ENCODE results near the gene TSPEAR.
A peak's percentile ranks its signal among the peaks of the same experiment; 100 is the strongest.

TSPEAR gene

DNA sequence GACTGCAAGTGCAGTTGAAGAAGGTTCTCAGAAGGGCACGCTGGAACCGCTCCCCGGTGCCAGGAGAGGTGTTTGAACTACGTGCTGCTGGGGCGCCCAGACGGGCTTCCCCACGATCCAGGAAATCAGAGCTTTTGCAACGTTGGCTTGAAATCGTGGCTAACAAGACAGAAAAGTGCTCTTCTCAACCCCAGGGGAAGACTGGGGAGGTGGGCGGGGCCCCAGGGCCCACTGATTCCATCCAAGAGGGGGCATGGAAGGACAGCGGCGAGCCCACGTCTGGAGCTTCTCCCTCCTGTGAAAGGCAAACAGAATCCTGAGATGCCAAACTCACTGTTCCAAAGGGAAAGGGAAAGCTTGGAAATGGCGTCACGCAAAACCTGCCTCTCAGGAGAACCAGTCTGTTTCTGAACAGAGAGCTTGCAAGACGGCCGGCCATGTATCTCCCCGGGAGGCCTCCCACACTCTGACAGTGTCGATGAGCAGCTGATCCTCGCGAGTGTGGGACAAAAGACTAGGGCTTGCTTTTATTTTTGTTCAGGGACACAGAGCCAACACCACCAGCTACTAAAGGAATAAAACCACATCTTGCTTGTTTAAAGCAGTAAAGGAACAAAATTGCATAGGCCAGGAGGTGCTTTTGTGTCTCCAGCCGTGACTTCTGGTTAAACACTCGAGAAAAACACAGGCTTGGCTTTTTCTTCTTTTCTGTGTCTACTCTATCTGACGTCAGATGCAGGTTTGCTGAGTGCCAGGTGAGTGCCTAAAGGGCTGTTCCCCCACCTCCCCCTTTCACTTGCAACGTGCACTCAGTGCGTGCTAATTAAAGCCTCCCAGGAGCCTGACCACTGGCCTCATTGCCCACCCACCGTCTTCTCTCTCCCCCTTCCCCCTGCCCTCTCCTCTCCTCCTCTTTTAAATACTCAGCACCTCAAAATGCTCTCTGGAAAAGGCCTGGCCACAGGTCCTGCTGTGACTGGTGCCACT is 214.5 kb downstream of the TSPEAR start:
- DNase-seq, result no peak

DNA sequence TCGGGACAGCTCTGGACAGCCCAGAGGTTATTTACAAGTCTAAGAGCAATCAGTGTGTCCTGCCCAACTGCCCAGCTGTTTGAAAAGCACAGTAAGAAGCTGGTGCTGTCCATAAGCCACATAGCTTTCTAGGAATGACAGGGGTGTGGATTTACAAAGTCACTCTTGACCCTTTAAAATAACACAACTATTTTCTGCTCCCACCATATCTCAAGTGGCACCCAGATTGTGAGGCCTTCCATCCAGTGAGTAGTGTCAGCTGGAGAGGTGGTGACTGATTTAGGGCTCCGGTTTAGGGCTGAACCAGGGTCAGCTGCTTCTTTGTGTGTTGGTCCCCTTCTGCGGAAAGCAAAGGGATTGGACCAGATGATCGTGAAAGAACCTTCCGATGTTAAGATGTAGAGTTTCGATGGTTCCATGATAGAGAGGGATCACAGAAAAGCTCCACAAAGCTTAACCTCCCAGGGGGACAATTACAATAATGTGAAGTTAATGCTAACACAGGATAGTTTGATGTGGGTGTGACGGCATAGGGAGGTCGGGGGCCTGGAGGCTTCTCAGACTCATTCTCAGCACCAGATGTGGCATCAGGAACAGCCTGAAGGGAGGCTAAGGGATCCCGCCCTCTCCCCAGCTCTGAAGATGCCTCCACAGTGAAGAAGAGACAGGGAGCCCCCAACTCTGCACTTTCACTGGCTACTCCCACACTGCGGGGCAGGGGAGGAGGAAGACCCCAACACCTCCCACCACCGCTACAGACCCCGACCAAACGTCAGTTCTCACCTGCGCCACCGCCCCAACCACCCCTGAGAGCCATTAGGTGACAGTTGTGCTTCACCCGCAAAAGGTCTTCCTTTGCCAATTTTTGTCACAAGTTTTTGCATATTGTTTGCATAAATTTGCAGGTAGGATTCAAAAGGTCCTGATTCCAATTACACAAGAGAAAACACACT is 215.5 kb downstream of the TSPEAR start:
- no peak for DNase-seq

DNA sequence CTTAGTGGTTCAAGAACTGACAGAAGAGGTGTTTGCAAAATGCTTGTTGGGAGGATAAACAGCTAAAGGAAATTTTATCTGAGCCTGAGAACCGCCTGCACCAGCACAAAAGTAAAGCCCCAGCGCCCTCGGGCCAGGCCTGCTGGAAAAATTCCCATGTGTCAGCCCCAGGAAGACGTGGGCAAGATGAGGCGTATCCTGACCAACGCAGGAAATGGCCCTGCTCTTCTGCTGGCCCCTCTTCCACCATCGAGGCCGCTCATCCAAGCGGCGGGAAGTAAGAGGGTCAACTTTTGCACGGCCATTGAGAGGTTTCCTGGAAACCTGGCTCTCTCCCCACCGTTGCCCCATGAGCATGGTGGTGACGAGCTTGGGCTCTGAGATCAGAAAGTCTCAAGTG is 216.4 kb downstream of the TSPEAR start:
- DNase-seq, result no peak

DNA sequence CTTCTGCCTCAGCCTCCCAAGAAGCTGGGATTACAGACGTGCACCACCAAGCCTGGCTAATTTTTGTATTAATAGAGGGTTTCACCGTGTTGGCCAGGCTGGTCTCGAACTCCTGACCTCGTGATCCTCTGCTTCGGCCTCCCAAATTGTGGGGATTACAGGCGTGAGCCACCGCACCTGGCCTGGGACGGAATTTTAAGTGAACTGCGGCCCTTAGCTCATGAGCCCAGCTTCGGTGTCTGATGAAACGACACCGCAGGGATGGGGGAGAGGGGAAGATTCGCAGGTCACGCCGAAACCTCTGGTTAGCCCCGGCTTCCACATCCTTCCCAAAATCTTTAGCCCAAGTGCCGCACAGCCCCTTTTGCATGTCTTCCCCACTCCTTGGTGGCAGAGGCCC is 217.0 kb downstream of the TSPEAR start:
- no peak for DNase-seq

DNA sequence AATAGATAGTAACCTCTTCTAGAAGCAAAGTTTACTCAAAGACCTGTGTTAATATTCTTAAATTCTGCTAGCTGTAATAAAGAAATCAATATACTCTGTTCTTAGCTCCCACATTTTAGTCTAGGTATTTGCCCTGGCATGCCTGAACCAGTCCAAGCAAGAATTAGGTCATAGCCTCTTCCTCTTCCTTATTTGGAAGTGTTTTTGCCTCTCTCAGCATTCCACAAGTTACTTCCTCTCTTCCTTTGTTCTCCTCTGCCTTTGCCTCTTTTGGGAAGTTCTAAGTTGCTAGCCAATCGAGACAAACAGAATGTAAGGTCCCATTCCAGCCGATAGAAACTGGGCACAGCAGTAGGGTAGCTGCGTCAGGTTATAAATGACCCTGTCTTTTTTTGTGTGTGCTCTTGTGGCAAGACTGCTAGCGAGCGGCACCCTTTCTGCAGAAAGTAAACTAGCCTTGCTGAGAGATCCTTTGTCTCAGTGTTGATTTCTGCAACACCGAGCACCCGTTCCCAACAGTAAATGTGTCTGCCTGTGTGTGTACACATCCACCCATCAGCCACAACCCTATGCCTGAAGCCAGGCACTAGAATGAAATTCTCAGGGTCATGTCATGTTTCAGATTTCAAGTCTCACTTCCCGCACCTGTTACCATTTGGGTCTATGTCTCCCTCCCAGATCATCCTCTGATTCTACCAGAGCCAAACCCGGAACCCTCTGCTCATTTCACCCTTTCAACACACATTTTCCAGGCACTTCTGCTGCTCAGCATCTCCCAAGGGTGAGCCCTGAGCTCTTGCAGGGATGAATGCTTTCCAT is 218.6 kb downstream of the TSPEAR start:
- DNase-seq, result no peak

DNA sequence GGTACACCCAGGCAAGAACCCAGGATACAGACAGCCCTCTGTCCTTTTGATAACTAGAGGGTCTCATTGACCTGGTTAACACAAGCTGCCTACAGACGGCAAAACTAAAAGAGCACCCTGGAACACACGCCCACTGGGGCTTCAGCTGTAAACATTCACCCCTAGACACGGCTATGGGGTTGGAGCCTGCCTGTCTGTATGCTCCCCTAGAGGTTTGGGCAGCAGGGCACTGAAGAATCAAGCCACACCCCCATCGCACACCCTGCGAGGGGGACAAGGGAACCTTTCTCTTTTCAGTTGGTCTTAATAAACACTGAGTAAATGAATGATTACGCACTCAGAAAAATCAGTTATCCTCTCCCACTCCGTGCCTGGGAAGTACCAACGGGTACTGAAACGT is 220.6 kb downstream of the TSPEAR start:
- no peak for DNase-seq

DNA sequence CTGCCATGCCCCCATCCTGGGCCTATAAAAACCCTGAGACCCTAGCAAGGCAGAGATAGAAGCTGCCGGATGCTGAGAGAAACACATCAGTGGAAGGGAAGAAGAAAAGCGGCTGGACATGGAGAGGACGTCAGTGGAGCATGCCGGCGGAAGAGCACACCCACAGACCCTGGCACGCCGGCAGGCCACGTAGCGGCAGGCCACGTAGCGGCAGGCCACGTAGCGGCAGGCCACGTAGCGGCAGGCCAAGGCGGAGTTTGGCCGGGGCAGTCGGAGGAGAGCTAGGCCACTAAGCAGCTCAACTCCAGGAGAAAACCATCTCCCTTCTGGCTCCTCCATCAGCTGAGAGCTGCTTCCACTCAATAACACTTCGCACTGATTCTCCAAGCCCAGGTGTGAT is 221.0 kb downstream of the TSPEAR start:
- no peak for DNase-seq

DNA sequence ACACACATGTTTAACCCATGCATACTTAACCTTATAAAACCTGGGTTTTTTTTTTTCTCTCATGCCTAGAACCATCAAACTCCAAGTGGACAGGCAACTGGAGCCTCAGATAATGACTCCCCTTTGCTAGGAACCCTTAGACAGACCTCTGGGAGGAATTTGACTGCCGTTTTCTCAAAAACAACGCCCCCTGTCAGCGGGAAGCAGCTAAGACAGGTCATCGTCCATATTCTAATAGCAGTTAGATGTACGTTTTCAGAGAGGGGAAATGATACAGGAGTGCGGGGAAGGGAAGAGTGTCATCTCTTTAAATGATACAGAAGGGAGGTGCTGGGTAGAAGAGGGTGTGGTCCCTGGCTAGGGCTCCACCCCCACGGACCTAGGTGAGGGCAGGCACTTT is 221.4 kb downstream of the TSPEAR start:
- no peak for DNase-seq

DNA sequence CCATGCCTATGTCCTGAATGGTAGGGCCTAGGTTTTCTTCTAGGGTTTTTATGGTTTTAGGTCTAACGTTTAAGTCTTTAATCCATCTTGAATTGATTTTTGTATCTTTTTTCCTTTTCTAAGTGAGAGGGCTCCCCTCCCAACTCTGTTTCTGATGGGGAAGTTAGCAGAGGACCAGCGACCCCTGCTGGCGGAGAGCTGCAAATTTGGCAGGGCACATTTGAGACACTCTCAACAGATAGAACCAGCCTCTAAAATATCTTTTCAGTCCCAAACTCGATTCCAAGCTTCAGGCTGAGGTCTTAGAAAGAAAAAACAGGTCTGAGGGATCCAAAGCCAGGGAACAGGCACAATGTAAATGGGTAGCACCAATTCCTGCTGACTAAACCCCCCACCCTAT is 223.5 kb downstream of the TSPEAR start:
- DNase-seq, result peak; percentile 53

DNA sequence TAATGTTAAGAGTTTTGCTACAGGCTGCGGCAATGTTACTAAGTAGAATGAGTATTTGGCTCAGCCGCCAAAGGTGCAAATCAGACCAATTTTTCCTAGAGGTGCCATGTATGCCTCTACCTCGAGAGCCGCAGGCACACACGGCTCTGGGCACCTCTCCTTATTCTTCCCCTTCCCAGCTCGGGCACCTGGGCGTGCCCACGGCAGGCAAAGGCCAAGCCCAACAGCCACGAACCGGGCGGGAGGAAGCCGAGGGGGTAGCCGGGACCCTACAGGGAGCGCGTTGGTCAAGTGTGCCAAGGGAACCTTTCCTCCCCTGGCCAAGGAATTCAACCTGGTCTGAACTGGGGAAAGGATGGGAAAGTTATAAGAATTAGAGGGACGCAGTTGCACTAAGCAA is 225.1 kb downstream of the TSPEAR start:
- DNase-seq, result no peak

DNA sequence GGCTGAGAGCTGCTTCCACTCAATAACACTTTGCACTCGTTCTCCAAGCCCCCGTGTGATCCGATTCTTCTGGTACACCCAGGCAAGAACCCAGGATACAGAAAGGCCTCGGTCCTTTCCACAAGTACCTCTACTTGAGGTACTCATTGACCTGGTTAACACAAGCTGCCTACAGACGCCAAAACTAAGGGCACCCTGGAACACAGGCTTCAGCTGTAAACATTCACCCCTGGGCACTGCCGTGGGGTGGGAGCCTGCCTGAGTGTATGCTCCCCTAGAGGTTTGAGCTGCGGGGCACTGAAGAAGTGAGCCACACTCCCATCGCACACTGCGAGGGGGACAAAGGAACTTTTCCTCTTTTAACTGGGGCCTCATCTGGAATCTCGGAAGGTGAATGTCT is 225.6 kb downstream of the TSPEAR start:
- no peak for DNase-seq

DNA sequence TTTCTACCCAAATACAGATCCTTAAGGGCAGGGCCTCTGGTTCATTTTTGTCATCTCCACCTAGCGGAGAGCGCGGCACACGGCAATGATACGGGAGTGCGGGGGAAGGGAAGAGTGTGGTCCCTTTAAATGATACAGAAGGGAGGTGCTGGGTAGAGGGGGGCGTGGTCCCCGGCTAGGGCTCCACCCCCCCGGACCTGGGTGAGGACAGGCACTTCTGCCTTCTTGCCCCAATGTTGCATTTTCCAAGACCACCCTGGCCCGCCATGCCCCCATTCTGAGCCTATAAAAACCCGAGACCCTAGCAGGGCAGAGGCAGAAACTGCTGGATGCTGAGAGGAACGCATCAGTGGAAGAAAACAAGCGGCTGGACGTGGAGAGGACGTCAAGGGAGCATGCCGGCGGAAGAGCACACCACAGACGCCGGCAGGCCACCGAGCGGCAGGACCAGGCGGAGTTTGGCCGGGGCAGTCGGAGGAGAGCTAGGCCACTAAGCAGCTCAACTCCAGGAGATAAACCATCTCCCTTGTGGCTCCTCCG is 226.0 kb downstream of the TSPEAR start:
- peak; percentile 49 for DNase-seq

DNA sequence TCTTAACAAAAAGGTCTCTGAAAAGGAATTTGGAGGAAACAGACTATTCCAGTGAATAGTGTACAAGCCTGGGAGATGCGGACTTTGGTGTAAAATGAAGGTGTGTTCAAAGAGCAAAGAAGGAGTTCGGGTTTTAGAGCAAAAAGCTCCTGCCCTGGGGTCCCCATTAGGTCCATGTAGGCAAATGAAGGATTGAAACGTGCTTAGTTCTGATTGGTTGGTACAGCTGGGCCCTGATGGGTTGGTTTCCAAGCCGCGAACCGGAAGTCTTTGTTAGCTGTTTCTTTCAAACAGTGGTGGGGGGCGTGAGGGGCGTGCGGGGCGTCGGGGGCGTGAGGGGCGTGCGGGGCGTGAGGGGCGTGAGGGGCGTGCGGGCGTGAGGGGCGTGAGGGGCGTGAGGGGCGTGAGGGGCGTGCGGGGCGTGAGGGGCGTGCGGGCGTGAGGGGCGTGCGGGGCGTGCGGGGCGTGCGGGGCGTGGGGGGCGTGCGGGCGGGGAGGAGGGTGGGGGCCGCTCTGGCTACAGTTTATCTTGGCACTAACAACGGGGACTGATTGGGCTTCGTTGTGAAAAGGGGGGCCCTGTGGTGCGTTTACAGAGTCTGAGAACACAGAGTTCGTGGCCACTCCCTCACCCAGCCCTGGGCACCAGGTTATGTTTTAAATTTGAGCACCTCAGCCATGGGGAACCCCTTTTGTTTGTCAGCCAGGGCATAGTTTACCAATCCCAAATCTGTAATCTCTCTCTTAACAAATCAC is 226.7 kb downstream of the TSPEAR start:
- no peak for DNase-seq

DNA sequence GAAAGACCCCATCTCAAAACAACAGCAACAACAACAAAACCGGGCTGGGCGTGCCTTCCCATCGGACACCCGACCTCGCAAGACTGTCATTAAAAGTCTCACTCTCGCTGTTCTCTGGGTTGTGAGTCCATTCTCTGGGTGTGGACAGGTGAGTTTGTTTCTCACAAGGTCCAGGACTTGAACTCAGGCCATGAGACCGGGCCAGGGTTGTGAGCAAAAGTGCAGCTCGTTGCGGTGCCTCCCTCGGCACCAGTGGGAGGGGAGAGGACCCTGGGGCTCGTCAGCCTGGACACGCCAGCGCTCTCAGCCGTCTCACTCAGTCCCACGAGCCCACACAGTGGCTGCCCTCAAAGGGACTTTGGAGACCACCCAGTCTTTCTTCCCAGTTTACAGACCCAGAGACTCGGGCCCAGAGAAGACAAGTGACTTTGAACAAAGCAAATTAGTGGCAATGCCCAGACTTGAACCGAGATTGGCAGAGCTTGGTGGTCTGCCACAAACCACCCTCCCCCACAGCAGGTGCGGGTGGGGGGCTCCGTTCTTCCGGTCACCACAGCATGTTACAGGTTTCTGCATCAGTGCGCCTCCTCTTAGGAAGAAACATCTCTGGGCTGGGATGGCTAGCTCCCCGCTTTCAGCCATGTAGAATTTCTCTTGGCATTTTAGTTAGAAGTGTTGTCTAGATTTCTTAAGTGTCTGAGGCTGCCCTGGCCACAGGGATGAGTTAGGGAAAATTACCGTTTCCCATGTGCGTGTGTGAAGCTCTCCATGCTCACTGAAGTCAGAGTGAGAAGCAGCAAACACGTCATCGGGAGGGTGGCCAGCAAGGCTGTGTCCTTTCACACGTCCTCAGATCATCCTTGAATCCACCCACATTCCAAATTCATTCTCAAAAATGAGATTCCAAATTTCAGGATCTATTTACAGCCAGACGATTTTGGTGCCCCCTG is 227.8 kb downstream of the TSPEAR start:
- DNase-seq, result no peak

DNA sequence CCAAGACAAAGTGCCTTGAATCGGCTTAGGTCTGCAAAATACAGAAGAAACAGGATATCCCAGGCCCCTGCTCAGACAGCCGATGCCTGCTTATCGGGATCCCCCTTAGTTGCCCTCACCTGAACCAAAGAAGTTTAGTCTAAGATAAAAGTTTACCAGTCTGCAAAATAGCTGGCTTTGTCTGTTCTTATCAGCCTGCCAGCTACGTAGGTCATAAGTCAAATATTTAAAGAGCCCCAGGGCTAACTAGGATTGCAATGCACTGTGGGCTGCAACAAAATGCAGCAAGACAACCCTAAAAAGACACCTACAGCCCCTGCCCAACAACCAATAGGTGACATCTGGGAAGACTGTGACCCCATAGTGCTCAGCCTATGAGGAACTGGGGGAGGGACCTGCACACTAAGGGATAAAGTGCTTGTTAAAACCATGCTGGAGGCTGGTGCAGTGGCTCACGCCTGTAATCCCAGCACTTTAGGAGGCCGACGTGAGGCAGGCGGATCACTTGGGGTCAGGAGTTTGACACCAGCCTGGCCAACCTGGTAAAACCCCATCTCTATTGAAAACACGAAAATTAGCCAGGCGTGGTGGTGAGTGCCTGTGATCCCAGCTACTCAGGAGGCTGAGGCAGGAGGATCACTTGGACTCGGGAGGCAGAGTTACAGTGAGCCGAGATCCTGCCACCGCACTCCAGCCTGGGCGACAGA is 228.6 kb downstream of the TSPEAR start:
- DNase-seq, result no peak

DNA sequence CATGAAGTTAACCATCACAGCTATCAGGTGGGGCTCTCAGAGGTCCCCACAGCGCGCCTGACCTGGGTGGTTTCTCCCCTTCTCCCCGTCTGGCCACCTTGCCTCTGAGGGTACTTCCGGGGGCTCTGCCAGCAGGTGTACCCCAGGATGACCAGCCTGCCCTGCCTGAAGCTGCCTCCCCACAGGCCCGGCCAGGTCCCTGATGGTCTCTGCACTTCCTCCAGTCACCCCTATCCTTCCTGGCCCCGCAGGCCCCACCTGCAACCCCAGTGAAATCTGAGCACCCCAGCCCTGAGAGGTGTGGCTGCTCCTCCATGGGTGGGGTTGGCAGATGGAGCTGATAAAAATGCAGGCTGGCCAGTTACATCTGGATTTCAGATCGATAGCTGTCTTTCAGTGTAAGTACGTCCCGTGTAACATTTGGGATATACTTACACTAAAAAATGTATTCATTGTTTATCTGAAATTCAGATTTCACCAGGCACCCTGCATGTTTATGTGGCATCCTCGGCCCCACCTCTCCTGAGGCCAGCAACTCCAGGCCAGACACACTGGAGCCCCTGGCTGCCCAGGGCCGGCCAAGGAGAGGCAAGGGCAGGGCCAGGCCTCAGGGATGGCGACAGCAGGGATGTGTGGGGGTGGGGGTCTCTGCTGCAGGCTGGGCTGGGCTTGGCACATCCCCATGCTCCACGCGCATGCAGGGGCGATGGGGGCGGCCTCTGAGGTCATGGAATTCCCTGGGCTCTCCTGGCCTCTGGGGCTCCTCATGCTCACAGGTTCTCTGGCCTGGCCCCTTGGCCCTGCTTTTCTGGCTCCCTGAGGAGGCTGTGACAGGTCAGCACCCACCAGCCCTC is 230.9 kb downstream of the TSPEAR start:
- no peak for DNase-seq

DNA sequence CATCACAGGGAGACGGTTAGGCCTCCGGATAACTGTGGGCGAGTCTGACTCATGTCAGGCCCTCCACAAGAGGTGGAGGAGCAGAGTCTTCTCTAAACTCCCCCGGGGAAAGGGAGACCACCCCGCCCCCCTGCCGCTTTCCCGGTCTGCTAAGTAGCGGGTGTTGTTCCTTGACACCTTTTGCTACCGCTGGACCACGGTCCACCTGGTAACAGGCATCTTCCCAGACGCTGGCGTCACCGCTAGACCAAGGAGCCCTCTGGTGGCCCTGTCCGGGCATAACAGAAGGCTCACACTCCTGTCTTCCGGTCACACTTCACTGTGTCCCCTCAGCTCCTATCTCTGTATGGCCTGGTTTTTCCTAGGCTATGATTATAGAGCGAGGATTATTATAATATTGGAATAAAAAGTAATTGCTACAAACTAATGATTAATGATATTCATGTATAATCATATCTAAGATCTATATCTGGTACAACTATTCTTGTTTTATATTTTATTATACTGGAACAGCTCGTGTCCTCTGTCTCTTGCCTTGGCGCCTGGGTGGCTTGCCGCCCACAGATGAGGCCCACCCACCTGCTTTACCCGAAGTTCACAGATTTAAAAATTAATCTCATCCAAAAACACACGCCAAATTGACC is 231.7 kb downstream of the TSPEAR start:
- peak; percentile 59 for DNase-seq

DNA sequence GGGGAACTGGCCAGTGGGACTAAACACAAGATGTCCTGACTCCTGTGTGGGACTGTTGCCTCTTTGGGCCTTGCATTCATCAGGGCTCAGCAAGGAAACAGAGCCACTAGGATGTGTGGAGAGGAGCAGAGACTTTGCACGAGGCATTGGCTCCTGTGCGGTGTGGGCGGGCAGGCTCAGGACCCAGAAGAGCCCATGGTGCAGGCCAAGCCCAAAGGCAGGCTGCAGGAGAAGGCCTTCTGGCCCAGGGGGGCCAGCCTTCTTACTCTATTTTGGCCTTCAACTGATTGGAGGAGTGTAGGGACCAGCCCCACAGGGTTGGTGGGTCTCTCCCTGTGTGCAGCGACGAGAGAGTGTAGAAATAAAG is 232.6 kb downstream of the TSPEAR start:
- no peak for DNase-seq

Data from CD4-positive, alpha-beta T cell treated with Interleukin-10 for 1 hour (primary cell).